Spleen (tissue), 11 donors: Measurements from ENCODE around the gene KLHL22. TPM values are rescaled to one million over a fixed set of nuclear protein-coding genes. Genes with fewer than 3 reads are reported as not detected.

Experiments
- DNase-seq: peaks from one replicate; pipeline ENCODE4 v3.0.0-alpha.2; 2020
- H3K27ac ChIP-seq, 8 donors: fragments of 200-600 bp; sonication (generic) in 7 of 8; 1 replicate in 4 of 8; 2 replicates in 4 of 8; pipeline versions ENCODE4 v1.5.0 to v1.8.0; 2016 to 2021; ENCODE audit warnings: inconsistent platforms in 4 of 8, mild to moderate bottlenecking in 4 of 8, moderate library complexity in 1 of 8
- H3K27me3 ChIP-seq, 7 donors: fragments of 200-600 bp; sonication (generic) in 6 of 7; replicated peaks in 1 of 7; 1 replicate in 4 of 7; 2 replicates in 3 of 7; pipeline versions ENCODE4 v1.5.0 to v1.8.0; 2016 to 2021; ENCODE audit warnings: inconsistent platforms in 3 of 7, mild to moderate bottlenecking in 1 of 7
- H3K36me3 ChIP-seq, 6 donors: fragments of 200-600 bp; sonication (generic) in 5 of 6; 1 replicate in 4 of 6; 2 replicates in 2 of 6; pipeline versions ENCODE4 v1.5.0 to v1.8.0; 2016 to 2021; ENCODE audit warnings: inconsistent platforms in 2 of 6
- H3K4me1 ChIP-seq, 6 donors: fragments of 200-600 bp; sonication (generic) in 5 of 6; 1 replicate in 3 of 6; 2 replicates in 3 of 6; pipeline versions ENCODE4 v1.5.0 to v1.8.0; 2016 to 2021; ENCODE audit warnings: inconsistent platforms in 3 of 6
- H3K4me3 ChIP-seq, 8 donors: fragments of 200-600 bp; sonication (generic) in 7 of 8; 1 replicate in 4 of 8; 2 replicates in 4 of 8; pipeline versions ENCODE4 v1.5.0 to v1.8.0; 2016 to 2021; ENCODE audit warnings: inconsistent platforms in 4 of 8, mild to moderate bottlenecking in 4 of 8, moderate library complexity in 2 of 8
- H3K9me3 ChIP-seq, 8 donors: fragments of 200-600 bp; sonication (generic) in 7 of 8; 1 replicate in 4 of 8; 2 replicates in 4 of 8; pipeline versions ENCODE4 v1.5.0 to v1.8.0; 2016 to 2021; ENCODE audit warnings: inconsistent platforms in 4 of 8
- CTCF ChIP-seq, 11 experiments: fragments of 200-600 bp in 7 of 11; fragments of 450-650 bp in 4 of 11; sonication (generic) in 4 of 11; IDR thresholded peaks in 8 of 11; conservative IDR thresholded peaks in 3 of 11; 1 replicate in 7 of 11; 2 replicates in 4 of 11; pipeline versions ENCODE4 v1.4.0 to v1.8.0; 2016 to 2021; ENCODE audit warnings: antibody characterized with exemption in 11 of 11, inconsistent platforms in 4 of 11, mild to moderate bottlenecking in 1 of 11
- POLR2A ChIP-seq, 3 donors: fragments of 450-650 bp; IDR thresholded peaks; one replicate each; pipeline ENCODE4 v1.5.1; 2017; ENCODE audit warnings: antibody characterized with exemption in 3 of 3, mild to moderate bottlenecking in 1 of 3
- POLR2AphosphoS5 ChIP-seq, 3 donors: sonication (generic); formaldehyde crosslinking; IDR thresholded peaks; one replicate each; pipeline ENCODE4 v1.5.1; 2017; ENCODE audit warnings: antibody characterized with exemption in 3 of 3
- WGBS, 5 donors: extraction: QIAGEN DNeasy Blood & Tissue Kit in 3 of 5; methylation state at CpG; one replicate each; pipeline versions ENCODE4 v1.1.5 to v1.1.7; 2013 to 2018; 5-methylcytosine and 5-hydroxymethylcytosine counted together
- intact Hi-C: fragments of 100-400 bp; cut with DNase I; formaldehyde crosslinking; loops from one replicate; pipeline ENCODE4 v1.15.0; 2023; ENCODE audit warnings: low total_unique reads
- polyA plus RNA-seq, 3 donors: library from polyadenylated mRNA; stranded (reverse); fragments of 200-250 nt; gene quantifications; one replicate each; pipeline ENCODE4 v1.2.1, GENCODE V29; 2013
- total RNA-seq, 7 donors: library from RNA; depleted of rRNA in 3 of 7; stranded (reverse); fragments of >200 nt in 3 of 7; fragmentation: NEBNext Ultra II Directional in 4 of 7; extraction: Animal tissue kit (Norgen Biotek cat#: 25700) in 4 of 7; gene quantifications; one replicate each; pipeline versions ENCODE4 v1.1.0 to v1.2.1, GENCODE V29; 2016 to 2021
- donor health status: healthy with polysubstance abuse.
- donor health status: DM: no; HTN: no; CAD: no; lungs with moderate emphysema.
- donor health status: DM: no; HTN: no; CAD: no.
- donor health status: Bipolar disorder and iron deficiency.
- donor health status: healthy.
- donor health status: DM: no; HTN: no; CAD: no.
- donor health status: DM: yes; HTN: yes; CAD: no.

Gene KLHL22
- total and polyA plus RNA-seq, 10 donors = 14.0 to 40.6 (median 28.6) TPM

- Histone ChIP-seq H3K4me3 (no peak overlapping the region), H3K27ac (no peak overlapping the region), H3K27me3 (no peaks in the 10 kb centered on the region), H3K9me3 (no peaks in the 10 kb centered on the region), H3K36me3 (peaks cover 0 to 60% (median 22%) of the 10 kb centered on the region in 6 donors), H3K4me1 (peaks cover 0 to 14% (median 0%) of the 10 kb centered on the region in 6 donors)
- whole genome bisulfite sequencing, 5 donors = 90 to 95% (median 93%) methylated on average over 13 of the region's 13 CpGs
- no peak for DNase-seq
- intact Hi-C loops = no loop called here
- TF ChIP-seq CTCF (IDR thresholded peaks at IDR 0.05 in 8 of 11, conservative IDR thresholded peaks at IDR 0.05 in 3 of 11) (no peak), POLR2A (IDR thresholded peaks at IDR 0.05) (no peak), POLR2AphosphoS5 (IDR thresholded peaks at IDR 0.05) (no peak)
Measured at GRCh38 chr22:20401376-20402014, 94.1 kb downstream of the KLHL22 start.

GRCh38 chr22:20400606-20401375 lies 94.8 kb downstream of the KLHL22 start:
- Histone ChIP-seq H3K4me1 (peaks cover 0 to 21% (median 6%) of the 10 kb centered on the region in 6 donors), H3K36me3 (peaks cover 0 to 53% (median 15%) of the 10 kb centered on the region in 6 donors), H3K27ac (no peak overlapping the region), H3K27me3 (no peaks in the 10 kb centered on the region), H3K9me3 (no peaks in the 10 kb centered on the region), H3K4me3 (no peak overlapping the region)
- no peak for DNase-seq
- TF ChIP-seq POLR2A (IDR thresholded peaks at IDR 0.05) (no peak), POLR2AphosphoS5 (IDR thresholded peaks at IDR 0.05) (no peak), CTCF (IDR thresholded peaks at IDR 0.05 in 8 of 11, conservative IDR thresholded peaks at IDR 0.05 in 3 of 11) (no peak)
- WGBS, 5 donors = 81 to 90% (median 89%) methylated on average over 10 to 15 of the region's 15 CpGs
- intact Hi-C loops = no loop called here

DNA sequence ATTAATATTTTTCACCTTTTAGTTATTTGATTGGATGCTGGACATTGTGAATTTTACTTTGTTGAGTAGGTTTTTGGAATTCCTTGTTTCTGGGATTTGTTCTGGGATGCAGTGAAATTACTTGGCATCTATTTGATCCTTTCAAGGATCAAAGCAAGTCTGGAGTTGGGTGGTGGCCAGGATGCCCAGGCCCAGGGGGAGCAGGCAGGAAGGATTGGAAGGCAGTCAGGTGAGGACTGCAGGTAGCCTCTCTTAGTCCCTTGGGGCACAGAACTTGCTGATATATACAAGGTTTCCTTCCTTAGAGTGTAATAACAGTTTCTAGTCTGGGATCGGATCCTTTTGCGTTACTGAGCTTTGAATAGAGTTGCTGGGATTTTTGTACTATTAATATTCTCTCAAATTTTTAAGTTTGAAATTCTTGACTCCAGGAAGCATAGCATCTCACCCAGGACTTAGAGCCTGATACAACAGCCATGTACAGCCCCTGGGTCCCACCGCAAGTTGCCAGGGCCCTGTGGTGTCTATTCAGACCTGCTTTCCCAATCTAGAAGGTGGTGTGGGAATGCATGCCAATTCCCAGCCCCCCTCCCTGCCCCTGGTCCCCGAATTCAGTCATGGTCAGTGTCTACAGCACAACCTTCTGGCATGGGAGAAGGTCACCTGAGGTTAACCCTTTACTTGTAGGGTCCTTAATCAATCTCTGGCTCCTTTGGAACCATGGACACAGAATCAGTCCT lies 95.6 kb downstream of the KLHL22 start:
- no peaks in the 10 kb centered on the region for H3K27me3 ChIP-seq
- DNase-seq = no peak
- no peaks in the 10 kb centered on the region for H3K9me3 ChIP-seq
- peaks cover 0 to 45% (median 8%) of the 10 kb centered on the region in 6 donors for H3K36me3 ChIP-seq
- TF ChIP-seq CTCF (IDR thresholded peaks at IDR 0.05 in 8 of 11, conservative IDR thresholded peaks at IDR 0.05 in 3 of 11) = no peak
- TF ChIP-seq POLR2AphosphoS5 (IDR thresholded peaks at IDR 0.05) = no peak
- no peak for TF ChIP-seq POLR2A (IDR thresholded peaks at IDR 0.05)
- 60 to 92% (median 86%) methylated on average over 4 of the region's 4 CpGs for WGBS, 5 donors
- no peak overlapping the region for H3K4me3 ChIP-seq
- intact Hi-C loops = no loop called here
- H3K4me1 ChIP-seq = peaks cover 4 to 29% (median 13%) of the 10 kb centered on the region in 6 donors
- H3K27ac ChIP-seq = no peak overlapping the region
